K562 (cell line): ENCODE data around the gene SLC9A1.

Source experiments
- ATF2 ChIP-seq: sonication (generic); formaldehyde crosslinking; IDR thresholded peaks from 2 replicates; pipeline ENCODE4 v1.8.1; 2022; ENCODE audit warnings: missing genetic modification reagents
- EP300 ChIP-seq: IDR thresholded peaks from 2 replicates; pipeline ENCODE4 v1.6.1; 2012; ENCODE audit warnings: low read length, improper control_type of control experiment
- HMGXB4 ChIP-seq: sonication (generic); formaldehyde crosslinking; IDR thresholded peaks from 2 replicates; pipeline ENCODE4 v1.8.1; 2023; ENCODE audit warnings: mild to moderate bottlenecking, missing genetic modification reagents
- TRIM25 ChIP-seq: fragments of 450-650 bp; IDR thresholded peaks from 2 replicates; pipeline ENCODE4 v1.7.0; 2016; ENCODE audit warnings: borderline replicate concordance
- ZBTB43 ChIP-seq: sonication (generic); formaldehyde crosslinking; IDR thresholded peaks from 2 replicates; pipeline ENCODE4 v1.8.0; 2023; ENCODE audit warnings: mild to moderate bottlenecking, missing genetic modification reagents
- TF ChIP-seq, protein P1 (sequence below): fragments of 150-350 bp; IDR thresholded peaks from 2 replicates; pipeline ENCODE4 v1.6.1; 2014; ENCODE audit warnings: low read depth, mild to moderate bottlenecking, low read length, borderline replicate concordance
- TF ChIP-seq, protein P2 (sequence below): fragments of 450-650 bp; IDR thresholded peaks from 2 replicates; pipeline ENCODE4 v1.6.1; 2017; ENCODE audit warnings: mild to moderate bottlenecking, moderate library complexity
- TF ChIP-seq, protein P3 (sequence below), 3 experiments: IDR thresholded peaks in 2 of 3; conservative IDR thresholded peaks in 1 of 3; 2 replicates each; pipeline ENCODE4 v1.5.1; 2011 to 2012; ENCODE audit warnings: low read length in 3 of 3, mild to moderate bottlenecking in 3 of 3, control low read depth in 2 of 3, improper control_type of control experiment in 1 of 3, inconsistent platforms in 1 of 3, low read depth in 1 of 3, mixed read lengths in 1 of 3, moderate library complexity in 1 of 3; ENCODE audit not compliant: insufficient read depth in 2 of 3

DNA sequence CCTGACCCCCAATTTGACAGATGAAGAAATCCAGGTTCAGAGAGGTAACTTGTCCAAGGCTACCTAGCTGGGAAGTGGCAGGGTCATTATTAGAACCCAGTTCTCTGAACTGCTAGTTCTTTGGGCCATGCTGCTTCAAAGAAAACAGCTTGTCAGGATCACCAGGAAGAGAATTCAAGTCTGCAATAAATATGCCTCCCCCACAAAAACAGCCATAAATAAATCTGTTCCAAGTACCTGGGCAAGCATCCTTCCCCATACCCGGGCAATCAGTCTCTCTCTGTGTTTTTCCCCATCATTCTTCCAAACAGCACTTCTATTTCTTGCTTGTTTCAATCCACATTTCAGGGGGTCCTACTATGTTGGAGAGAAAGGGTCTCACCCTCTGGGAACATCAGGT is 34.1 kb downstream of the SLC9A1 start:
- TF ChIP-seq, protein P1, sequence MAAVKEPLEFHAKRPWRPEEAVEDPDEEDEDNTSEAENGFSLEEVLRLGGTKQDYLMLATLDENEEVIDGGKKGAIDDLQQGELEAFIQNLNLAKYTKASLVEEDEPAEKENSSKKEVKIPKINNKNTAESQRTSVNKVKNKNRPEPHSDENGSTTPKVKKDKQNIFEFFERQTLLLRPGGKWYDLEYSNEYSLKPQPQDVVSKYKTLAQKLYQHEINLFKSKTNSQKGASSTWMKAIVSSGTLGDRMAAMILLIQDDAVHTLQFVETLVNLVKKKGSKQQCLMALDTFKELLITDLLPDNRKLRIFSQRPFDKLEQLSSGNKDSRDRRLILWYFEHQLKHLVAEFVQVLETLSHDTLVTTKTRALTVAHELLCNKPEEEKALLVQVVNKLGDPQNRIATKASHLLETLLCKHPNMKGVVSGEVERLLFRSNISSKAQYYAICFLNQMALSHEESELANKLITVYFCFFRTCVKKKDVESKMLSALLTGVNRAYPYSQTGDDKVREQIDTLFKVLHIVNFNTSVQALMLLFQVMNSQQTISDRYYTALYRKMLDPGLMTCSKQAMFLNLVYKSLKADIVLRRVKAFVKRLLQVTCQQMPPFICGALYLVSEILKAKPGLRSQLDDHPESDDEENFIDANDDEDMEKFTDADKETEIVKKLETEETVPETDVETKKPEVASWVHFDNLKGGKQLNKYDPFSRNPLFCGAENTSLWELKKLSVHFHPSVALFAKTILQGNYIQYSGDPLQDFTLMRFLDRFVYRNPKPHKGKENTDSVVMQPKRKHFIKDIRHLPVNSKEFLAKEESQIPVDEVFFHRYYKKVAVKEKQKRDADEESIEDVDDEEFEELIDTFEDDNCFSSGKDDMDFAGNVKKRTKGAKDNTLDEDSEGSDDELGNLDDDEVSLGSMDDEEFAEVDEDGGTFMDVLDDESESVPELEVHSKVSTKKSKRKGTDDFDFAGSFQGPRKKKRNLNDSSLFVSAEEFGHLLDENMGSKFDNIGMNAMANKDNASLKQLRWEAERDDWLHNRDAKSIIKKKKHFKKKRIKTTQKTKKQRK, result no peak
- no peak for TF ChIP-seq ZBTB43 (CRISPR knock-in tag)
- TF ChIP-seq, protein P2, sequence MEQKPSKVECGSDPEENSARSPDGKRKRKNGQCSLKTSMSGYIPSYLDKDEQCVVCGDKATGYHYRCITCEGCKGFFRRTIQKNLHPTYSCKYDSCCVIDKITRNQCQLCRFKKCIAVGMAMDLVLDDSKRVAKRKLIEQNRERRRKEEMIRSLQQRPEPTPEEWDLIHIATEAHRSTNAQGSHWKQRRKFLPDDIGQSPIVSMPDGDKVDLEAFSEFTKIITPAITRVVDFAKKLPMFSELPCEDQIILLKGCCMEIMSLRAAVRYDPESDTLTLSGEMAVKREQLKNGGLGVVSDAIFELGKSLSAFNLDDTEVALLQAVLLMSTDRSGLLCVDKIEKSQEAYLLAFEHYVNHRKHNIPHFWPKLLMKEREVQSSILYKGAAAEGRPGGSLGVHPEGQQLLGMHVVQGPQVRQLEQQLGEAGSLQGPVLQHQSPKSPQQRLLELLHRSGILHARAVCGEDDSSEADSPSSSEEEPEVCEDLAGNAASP, result no peak
- no peak for TF ChIP-seq EP300
- TF ChIP-seq, protein P3, sequence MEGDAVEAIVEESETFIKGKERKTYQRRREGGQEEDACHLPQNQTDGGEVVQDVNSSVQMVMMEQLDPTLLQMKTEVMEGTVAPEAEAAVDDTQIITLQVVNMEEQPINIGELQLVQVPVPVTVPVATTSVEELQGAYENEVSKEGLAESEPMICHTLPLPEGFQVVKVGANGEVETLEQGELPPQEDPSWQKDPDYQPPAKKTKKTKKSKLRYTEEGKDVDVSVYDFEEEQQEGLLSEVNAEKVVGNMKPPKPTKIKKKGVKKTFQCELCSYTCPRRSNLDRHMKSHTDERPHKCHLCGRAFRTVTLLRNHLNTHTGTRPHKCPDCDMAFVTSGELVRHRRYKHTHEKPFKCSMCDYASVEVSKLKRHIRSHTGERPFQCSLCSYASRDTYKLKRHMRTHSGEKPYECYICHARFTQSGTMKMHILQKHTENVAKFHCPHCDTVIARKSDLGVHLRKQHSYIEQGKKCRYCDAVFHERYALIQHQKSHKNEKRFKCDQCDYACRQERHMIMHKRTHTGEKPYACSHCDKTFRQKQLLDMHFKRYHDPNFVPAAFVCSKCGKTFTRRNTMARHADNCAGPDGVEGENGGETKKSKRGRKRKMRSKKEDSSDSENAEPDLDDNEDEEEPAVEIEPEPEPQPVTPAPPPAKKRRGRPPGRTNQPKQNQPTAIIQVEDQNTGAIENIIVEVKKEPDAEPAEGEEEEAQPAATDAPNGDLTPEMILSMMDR (IDR thresholded peaks at IDR 0.05 in 2 of 3, conservative IDR thresholded peaks at IDR 0.05 in 1 of 3; ENCODE audit: insufficient read depth in 2 of 3, low read depth in 1 of 3, low read length in 3 of 3), result no peak
- TF ChIP-seq ATF2 (CRISPR knock-in tag), result no peak
- TF ChIP-seq TRIM25, result no peak
- TF ChIP-seq HMGXB4, result no peak
